Inflammatory macrophage treated with lipopolysaccharide for 1 hour (primary cell): ENCODE measurements around the gene MARS2.
"Not testable (repeated sequence)": the region's sequence is repeated elsewhere in the genome, so short reads cannot be mapped to it uniquely, and the experiment has no call there.

Experiments used
- DNase-seq, 2 donors: peaks; one replicate each; pipeline ENCODE4 v3.0.0-alpha.2; 2020 to 2022

Gene MARS2

DNA sequence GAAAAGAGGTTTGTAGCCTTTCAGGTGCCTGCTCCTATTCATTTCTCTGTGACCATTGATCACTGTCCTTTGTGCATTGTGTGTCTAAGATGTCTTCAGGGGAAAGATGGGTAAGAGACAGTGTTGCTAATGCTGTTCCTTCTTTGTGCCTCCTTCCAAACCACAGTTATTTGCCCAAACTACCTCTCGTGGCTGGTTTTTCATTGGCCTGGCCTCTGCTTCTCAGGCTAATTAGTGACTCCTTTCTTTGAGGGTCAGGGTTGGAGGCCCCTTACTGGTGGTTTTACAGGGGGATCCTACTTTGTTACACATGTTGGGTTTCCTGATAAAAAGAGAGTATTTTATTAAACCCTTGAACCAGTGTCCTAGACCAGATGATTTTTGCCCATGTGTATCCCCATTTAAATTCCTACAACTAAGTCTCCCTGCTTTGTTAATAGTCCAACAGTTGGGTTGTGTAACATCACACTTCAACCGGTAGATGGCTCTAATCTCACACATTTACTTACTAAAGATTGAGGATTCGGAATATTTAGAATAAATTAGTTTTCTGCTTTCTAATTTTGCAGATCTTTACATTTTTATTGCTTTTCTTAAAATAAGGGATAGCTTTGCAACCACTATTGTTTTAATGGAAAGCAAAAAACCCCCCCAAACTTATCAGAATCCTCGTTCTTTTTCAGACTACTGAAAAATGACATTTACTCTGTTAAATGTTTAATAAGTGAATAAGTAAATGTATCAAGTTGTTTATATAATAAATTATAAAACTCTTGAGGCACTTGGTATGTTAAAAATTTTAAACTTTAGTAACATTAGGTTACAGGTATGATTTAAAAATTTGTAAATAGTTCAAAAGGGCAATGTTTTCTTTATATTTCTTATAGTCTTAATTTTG lies 2.4 kb downstream of the MARS2 start:
- peak; percentile 27 to 57 for DNase-seq

GRCh38 chr2:197708331-197708730 lies 3.2 kb downstream of the MARS2 start:
- no peak for DNase-seq

- not testable (repeated sequence) for DNase-seq
Measured at GRCh38 chr2:197709140-197709539, 4.0 kb downstream of the MARS2 start.

- no peak for DNase-seq
Measured at GRCh38 chr2:197710424-197711042, 5.4 kb downstream of the MARS2 start.

DNA sequence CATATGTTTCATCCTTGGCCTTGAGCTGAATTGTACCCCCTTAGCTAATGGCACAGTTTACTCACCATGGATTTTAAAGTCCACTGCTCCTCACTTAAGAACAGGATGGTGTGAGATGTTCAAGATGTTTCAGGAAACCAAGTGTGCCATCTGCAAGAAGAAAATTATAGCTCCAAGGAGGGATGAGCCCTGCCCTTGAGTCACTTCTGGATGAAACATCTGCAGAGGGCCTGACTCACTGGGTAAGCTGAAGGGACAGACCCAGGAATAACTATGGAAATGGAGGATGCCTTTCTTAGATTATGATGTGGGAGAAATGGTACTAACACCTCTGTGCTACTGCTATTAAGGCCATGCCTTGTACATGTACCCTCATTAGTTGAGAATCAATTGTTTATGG lies 6.4 kb downstream of the MARS2 start:
- no peak for DNase-seq

GRCh38 chr2:197713271-197713670 lies 8.1 kb downstream of the MARS2 start:
- DNase-seq, result no peak

- no peak for DNase-seq
Measured at GRCh38 chr2:197717863-197718262, 12.7 kb downstream of the MARS2 start.

GRCh38 chr2:197727011-197727410 lies 21.8 kb downstream of the MARS2 start:
- DNase-seq, result no peak

GRCh38 chr2:197728555-197729544 lies 23.7 kb downstream of the MARS2 start:
- not testable (repeated sequence) for DNase-seq

GRCh38 chr2:197740200-197740599 lies 35.0 kb downstream of the MARS2 start:
- no peak for DNase-seq
